HG03432 (cell line): ENCODE measurements around the gene WNT6.

Source experiments
- ATAC-seq: cut with Tn5 transposase; IDR thresholded peaks from one replicate; pipeline ENCODE4 v1.9.1; 2021; ENCODE audit warnings: mild to moderate bottlenecking, moderate library complexity; ENCODE audit not compliant: unreplicated experiment

Gene WNT6

DNA sequence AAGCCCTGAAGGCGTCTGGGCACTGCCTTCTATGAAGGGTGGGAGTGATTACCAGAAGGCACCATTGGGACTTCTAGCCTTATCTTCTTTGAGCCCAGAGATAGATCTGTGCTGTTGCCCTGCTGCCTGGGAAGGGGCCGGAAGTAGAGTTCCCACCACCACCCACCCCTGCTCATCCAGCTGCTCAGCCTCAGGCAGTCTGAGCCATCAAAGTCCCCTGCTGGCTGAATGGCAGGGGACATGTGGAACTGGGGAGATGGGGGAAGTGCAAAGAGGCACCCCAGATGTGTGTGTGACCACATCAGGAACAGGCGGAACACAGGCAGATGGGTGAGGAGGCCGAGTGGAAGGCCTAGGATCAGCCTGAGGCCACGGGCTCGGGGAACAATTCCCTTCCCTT, 17.7 kb downstream of the WNT6 start:
- no peak for ATAC-seq

DNA sequence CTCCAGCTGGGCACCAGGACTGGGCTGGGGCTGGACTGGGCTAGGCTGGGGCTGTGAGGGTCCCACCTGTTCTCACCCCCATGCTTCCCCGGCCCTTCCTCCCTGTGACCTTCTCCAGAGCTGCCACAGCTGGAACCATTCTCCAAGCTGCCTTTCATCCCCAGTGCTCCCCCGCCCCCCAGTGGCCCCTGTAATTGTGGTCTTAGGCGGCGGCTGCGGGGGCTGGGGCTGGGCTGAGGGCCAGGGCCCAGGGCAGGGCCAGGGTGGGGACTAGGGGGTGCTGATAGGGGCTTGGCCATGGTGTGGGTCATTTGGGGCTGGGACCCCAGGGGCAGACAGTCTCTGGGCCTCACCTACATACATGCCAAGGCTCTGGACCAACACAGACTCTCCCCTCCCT, 18.3 kb downstream of the WNT6 start:
- ATAC-seq, result no peak

DNA sequence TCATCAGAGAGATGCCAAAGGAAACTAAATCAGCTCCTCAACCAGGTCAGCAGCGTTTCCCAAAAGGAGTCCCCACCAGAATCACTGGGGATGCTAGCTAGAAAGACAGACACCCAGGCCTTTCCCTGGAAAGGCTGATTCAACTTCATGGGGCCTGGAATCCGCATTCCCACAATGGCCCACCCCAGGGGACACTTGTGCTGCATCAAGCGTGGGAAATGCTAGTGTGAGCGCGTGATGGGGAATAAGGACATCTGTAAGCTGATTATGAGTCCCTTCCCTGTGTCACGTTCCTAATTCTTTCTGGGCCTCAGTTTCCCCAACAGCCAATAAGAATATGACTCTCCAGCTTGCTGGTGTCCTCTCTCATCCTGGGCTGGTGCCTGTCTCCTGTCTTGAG, 18.9 kb downstream of the WNT6 start:
- no peak for ATAC-seq

DNA sequence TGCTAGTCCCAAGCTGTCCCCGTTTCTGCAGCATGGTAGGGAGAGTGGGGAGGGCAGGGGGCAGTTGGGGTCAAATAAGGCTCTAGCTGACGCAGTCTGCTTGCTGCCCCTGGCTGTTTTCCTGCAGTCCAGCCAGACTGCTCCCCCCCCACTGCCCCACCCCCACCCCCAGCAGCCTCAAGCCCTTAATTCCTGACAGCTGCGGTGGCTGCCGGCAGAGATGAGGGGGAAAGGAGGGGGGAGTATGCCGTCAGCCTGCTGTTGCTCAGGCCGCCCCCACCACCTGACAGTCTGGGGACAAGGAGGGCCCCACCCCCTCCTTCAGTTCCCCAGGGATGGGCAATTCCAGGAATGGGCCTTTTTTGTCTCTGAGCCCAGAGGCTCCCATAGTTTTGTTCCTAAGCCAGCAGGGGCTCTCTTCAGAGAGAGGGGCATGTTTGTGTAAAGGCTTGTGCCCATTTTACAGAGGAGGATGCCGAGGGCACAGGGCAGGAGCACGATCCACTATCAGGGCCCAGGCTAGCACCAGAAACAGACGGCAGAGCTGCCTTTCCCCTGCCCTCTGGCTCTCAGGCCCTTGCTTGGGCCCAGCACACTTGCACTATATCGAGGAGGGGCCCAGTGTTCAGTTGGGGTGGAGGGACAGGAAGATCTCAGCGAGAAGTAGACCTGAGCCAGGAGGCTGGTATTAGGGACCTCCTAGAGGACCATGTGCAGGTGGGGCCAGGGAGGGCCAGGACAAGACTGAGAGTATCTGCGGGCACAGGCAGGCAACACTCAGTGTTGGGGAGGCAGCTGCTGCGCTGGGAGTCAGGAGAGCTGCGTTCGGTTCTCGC, 19.5 kb downstream of the WNT6 start:
- ATAC-seq, result no peak

DNA sequence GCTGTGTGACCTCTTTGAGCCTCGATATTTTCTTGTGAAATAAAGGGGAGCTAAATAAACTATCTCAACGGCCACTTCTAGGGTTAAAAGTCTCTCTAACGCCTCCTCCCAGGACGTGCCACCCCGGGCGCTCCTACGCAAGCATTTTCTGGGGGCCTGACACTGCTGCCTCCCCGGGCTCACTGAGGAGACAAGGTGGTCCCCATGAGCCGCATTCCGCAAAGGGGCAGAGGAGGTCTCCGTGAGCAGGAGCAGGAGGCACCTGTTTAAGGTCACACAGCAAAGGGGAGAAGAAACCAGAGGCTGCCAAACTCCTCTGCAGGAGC, 20.1 kb downstream of the WNT6 start:
- no peak for ATAC-seq

DNA sequence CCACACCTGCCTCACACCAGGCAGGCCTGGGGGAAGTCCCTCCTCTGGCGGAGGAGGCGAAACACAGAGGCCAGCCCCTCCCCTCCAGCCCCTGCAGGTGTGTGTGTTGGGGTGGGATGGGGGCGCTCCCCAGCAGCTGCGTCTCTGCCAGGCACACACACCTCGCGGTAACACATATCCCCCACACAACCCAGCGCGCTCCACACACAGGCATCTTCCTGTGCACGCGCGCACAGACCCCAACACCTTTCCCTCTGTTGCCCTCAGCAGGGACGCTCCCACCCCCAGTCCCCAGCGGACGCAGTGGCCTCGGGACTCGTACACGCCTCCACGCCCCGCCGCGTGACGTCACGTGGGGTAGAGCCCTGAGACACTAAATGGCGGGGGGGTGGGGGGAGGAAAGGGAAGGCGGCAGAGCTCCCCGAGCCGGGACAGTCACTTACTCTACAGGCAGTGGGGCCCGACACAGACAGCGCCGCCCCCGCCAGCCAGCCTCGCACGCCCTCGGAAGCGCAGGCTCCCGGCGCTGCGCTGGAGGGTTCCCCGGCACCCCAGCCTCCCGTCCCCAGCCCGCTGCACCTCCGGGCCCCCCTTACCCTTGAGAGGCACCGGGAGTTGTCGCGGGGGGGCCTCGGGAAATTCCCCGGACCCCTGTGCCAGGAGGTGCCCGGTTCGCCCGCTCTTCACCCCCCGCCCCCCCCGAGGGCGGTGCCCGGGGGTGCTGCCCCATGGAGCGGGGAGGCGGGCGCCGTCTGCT, 20.7 kb downstream of the WNT6 start, which contains the start of gene WNT10A:
Gene WNT10A, plus strand, starts transcription at position 751 of the 757 bp plus-strand sequence. CDS start 144 bp downstream, outside the sequence.
- ATAC-seq, result peak; percentile 71

DNA sequence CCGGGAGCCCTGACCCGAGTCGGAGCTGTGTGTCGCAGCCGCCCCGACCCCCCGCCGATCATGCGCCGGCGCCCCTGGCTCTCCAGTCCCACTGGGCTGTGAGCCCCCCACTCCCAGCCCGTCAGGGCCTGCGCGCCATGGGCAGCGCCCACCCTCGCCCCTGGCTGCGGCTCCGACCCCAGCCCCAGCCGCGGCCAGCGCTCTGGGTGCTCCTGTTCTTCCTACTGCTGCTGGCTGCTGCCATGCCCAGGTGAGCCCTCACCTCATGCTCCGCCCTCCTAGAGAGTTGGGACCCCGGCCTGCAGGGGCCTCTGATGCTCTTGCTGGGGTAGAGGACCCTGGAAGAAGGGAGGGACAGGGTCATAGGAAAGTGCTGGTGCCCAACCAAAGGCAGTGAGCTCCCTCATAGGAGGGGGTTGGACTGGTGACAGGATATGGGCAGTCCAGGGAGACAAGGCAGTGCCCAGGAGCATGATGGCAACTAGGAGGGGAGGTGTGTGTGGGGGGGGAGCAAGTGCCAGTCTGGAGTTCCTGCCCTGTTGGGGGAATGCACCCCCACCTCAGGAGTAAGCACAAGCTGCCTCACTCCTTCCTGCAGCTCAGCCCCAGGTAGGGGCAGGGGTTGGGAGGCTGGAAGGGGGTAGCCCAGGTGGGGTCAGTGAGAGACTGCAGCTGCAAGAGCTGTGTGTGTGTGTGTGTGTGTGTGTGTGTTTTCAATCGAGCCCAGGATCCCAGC, 21.4 kb downstream of the WNT6 start:
- no peak for ATAC-seq

DNA sequence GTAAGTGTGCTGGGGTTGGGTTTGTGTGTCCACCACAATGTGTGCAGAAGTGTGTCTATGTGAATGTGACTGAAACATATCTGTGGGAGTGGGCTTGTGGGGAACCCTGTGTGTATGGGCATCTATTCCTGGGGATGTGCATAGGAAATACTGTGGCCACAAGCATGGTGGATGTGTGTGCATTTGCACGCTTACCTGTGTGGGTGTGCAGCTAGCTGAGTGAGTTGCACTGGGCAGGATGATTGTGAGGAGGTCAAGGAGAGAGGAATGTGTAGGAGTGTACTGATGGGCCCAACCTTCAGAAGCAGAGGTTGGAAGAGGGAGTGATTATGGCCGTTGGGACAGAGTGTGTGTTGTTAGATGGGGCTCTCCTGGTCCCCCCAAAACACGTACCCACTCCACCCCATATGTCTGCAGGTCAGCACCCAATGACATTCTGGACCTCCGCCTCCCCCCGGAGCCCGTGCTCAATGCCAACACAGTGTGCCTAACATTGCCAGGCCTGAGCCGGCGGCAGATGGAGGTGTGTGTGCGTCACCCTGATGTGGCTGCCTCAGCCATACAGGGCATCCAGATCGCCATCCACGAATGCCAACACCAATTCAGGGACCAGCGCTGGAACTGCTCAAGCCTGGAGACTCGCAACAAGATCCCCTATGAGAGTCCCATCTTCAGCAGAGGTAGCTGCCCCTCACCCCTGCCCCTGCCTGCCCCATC, 22.3 kb downstream of the WNT6 start:
- ATAC-seq, result no peak

DNA sequence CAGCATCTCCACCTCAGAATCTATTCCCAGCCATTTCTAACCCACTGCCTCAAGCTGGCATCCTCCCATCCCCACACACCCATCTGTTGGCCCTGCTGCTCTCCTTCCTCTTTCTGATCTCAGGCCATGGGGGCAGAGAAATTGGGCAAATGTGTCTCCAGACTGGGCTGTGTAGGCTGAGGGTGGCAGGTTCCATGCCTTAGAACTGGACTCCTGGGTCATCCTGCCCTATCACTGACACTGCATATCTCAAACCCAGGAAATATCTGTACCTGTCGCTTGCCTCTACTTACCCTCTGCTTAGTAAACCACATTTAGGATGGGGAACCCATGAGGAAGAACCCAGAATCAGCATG, 22.8 kb downstream of the WNT6 start:
- no peak for ATAC-seq

DNA sequence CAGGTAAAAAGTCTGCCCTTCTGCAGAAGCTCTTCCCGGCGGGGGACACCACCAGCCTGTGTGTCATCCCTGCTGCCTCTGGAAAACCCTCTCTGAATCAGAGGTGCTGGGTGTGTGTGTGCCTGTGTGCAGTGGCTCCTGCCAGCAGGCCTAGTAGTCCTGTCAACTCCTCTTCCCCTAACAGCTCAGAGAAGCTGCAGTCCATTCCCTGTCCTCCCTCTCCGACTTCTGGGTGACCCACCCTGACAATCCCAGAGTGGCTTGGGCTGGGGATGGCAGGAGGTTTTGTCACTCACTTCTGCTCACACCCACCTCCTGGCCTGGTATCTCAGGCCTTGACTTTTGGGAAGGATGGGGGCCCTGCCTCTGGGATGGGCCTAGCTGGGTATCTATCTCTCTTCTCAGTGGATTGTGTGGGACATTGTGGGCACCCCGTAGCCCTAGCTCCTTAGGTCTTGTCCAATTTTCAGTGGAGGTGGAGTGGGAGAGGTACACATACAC, 23.3 kb downstream of the WNT6 start:
- no peak for ATAC-seq

DNA sequence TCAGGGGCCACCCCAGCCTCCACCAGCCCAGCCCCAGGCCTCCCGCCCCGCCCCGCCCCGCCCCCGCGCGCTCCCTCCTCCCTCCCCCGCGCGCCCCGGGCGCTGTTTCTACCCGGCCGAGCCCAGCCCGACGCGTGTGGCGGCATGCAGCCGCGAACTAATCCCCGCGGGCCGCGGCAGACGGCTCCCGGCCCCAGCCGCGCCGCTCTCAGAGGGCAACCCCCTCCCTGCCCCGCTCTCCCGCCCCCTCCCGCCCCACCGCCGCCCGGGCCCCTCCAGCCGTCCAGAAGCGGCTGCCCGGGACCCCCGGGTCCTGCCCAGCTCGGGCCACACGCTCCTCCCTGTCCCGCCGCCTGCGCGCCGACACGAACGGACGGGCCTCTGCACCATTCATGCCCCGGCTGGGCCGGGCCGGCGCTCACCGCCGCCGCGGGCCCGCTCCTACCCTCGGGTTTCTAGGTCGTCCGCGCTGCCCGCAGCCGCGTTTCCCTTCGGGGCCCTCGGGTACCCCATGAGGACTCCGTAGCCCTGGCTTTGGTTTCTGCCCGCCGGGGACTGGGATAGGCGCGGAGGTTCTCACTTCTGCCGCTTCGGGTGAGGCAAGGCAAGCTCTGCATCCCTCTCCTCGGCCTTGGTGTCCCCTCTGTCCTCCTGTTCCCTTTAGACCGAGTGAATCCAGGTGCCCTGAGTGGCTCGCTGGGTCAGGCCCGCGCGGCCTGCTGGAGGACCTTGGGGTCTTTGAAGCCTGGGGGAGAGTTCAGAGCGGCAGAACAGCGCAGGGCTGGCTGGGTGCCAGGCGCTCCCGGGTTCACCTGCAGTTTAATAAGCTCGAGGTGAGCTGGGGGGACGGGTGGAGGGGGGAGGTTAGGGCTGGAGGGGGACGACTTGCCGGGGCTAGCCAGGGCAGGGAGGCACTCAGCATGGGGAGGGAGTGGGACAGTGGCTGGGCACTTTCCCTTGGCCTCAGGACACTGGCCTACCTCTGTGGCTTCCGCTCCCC, 24.2 kb downstream of the WNT6 start:
- ATAC-seq, result no peak

DNA sequence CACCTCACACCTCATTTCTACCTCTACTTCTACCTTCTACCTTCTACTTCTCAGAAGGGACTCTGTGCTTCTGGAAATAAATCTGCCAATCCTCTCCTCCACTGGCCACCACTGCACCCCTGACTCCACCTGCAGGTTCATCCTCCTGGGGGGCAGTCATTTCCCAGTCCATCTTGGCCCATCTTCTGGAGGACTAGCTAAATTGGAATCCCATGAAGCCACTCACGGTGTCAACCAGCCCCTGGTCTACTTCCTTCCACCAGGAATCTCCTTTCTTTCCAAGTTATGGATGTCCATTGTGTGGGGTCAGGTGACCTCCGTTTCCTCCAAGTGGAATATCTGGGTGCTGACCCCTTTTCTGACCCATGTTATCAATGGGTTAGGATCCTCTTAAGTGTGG, 24.9 kb downstream of the WNT6 start:
- no peak for ATAC-seq

DNA sequence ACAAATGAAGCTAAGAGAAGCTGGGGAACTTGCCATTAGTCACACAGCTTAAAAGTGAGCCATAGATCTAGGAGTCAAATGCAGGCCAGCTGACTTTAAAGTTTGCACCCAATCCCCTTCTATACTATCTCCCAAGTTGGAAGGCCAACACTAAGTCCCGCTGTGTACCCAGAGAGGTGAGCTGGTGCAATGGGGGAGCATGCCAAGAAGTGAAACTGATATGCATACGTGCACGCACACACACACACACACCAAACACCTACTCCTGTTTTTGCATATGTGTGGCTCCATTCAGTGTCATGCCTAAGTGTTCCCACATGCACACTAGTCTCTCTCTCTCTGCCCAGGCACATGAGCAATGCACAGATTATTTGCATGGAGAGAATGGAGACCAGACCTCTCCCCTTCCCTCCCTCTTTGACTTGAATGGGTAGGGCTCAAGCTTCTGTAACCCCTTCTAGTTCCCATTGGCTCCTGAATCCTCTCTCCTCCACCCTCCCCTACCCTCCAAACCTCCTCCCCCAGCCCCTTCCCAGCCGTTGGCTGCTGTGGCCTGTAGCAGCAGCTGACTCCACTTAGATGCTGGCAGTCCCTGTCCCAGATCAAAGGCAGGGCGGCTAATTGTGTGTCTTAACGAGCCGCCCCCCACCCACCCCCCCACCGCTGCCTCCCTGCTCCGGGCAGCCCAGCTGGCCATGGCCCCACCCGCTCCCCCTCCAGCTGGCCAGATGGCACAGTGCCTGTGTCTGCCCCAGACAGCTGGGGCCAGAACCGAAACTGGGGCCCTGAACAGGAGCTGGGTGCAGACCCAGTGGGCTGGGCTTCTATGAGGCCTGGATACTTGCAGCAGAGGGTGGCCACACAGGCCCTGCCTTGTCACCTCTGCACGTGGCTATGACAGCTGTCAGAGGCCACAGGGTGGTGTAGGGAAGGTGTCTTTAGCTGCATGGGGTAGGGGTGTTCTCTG, 26.7 kb downstream of the WNT6 start:
- peak; percentile 71 for ATAC-seq

DNA sequence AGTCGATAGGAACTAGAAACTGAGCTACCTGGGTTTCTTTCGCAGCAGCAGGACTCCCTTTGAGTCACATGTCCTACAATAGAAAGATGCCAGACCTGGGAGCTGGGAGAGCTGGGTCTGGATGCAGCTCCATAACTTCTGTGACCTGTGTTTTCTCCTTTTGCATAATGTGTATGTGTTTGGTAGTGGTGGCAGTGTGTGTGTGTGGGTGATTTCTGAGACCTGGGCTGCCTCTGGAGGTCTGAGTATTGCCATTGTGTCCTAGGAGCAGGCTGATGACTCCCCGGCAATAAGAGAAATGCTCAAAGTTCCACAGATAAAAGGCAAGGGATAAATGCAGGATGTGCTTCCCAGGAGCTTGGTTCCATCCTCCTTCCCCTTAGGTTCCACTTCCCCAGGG, 27.5 kb downstream of the WNT6 start:
- no peak for ATAC-seq

DNA sequence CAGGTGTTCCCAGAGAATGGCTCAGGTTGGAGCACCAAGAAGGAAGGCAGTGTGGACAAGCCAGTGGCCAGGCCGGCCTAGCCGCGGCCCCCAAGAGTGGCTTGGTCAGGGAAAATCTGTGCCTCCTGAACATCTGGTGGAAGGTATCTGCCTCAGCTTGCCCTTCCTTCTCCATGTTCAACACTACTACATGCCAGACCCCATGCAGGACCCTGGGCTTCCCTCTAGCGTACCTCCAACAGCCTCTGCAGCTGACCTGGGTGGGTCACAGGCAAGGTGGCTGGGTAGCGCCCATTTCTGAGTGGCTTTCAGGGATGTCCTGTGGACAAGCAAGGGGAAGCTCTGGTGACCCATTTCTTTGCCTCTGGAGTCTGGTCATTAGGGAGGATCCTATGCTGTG, 28.7 kb downstream of the WNT6 start:
- ATAC-seq, result no peak

DNA sequence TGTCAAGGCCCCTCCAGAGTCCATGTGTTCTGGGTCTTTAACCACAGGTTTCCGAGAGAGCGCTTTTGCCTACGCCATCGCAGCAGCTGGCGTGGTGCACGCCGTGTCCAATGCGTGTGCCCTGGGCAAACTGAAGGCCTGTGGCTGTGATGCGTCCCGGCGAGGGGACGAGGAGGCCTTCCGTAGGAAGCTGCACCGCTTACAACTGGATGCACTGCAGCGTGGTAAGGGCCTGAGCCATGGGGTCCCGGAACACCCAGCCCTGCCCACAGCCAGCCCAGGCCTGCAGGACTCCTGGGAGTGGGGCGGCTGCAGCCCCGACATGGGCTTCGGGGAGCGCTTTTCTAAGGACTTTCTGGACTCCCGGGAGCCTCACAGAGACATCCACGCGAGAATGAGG, 30.3 kb downstream of the WNT6 start:
- ATAC-seq, result no peak

DNA sequence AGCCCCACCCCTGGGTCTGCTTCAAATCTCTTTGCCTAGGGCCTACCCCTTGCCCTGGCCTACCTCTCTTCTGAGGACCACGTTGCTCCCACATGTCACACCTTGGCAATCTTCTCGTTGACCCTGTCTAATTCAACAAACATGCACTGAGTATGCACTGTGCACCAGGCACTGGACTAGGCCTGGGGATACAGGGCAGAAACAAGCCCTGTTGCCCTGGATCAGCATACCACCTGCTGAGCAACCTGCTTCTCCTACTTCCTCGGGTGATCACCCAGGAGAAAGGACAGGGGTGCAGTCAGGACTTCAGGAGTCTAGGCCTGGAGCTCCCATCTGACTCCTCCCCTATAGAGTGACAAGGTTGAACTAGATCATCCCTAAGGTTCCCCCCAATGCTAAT, 30.8 kb downstream of the WNT6 start:
- no peak for ATAC-seq

DNA sequence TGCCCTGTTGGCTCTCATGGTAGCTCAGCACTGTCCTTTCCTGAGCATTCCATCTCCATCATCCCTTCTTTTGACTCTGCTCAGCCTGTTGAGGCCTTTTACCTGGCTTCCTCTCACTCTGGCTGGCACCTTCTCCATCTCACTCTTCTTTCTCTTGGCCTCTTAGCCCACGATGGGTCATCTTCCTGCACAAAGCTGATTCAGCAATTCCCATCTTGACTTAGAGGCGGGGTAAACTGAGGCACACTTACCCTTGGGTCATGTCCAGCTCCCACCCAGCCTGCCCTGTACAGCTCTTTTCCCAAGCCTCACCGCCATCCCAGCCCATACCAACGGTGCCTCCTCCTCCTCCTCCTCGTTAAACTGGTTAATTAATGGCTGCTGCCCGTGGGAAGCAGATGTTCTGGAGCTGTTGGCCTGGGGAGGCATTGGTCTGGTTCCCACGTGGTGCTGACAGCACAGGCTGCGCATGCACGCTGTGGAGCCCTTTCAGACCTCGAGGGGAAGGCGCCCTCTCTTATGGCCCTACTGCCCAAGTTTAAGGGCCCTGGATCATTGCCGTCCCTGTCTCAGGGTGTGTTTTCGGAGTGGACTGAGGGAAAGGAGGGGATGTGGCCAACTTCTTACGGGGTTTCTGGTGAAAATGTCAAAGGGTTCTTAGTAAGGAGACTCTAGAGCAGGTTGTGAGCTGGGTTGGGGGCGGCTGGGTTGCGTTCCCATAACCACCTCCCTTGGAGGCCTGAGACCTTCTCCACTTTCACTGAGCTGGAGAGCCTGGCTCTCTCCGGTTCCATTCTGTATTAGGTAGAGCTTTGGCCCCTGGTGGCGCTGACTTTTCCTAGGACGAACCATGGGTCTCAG, 31.9 kb downstream of the WNT6 start:
- ATAC-seq, result no peak
